ENCODE data around the gene MEAF6.

MEAF6 gene

DNA sequence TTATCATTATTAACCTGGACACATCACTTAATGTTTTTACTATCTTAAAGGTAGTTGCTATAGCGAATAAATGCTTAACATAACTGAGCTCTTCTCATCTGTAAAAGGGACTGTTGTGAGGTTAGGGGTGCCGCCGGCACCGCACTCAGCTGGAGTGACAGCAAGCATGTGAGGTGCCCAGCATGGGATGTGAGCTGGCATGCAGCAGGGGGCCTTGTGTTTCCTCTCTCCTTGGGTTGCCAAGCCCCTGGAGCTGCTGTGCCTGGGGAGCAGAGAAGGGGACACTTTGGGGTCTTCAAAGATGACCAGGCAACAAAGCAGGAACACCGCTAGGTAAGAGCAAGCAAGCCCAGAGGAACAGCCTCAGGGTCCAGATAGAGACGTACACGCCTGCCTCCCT is 42.3 kb downstream of the MEAF6 start:
- no peak for DNase-seq

DNA sequence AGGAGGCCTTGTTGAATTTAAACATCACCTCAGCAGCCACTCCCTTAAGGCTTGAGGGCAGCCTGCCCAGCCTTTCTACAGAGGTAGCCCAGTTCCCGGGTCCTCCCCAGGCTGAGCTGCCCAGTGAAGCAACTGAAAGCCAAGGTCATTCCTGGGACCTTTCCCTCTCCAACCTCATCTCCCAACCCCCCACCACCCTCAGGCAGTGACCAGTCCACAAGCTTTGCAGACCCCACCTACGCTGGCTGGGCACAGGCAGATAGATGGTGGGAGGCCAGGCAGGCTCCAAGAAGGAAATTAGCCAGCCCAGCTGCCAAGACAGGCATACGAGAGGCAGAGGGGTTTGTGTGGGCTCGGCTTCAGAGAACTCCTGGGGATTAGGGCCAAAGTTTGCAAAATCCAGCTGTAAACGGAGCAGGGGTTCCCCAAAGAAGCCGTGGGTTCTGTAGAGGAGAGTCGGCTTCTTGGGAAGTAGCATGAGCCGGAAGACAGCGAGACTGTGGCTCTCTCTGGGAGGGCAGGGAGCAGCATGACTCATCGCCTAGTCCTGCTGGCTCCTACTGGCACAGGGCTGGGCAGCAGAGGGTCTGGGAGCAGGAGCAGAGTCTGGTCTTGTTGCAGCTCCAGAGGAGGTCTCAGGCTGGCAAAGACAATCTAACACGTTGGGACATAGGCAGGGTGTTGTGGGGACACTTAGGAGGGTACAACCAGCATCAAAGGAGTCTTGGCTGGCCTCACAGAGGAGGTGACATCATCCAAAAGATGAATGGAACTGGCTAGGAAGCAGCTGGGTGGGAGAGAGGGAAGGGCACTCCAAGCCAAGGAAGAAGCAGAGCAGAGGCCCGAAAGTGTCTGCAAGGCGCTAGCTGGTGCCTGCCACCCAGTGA is 43.0 kb downstream of the MEAF6 start:
- DNase-seq, result peak; percentile 86 to 92

DNA sequence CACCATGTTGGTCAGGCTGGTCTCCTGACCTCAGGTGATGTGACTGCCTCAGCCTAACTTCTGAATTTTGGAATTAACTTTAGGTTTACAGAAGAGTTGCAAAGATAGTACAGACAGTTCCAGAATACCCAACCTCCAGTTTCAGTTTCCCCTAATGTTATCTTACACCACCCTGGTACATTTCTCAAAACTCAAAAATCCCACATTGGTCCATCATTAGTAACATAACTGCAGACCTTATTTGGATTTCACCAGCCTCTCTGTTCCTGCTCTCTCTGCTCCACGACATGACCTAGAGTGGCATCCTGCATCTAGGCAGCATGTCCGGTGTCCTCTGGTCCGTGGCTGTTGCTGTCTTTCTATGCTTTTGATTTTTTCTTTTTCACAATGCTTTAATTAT is 45.2 kb downstream of the MEAF6 start:
- DNase-seq, result no peak

DNA sequence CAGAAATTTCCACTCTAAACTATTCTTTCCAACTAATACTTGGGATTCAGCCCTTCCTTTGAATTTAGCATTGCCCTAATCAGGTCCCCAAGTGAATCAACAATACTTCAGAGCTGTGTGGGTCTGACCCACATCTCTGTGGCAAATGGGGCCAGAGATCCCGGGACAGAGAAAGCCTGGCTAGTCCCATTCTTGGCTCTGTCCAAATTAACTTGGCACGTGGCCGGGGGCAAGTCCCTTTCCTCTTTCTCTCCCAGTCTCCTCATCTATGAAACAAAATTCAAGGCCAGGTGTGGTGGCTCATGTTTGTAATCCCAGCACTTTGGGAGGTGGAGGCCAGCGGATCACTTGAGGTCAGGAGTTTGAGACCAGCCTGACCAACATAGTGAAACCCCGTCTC is 46.5 kb downstream of the MEAF6 start:
- DNase-seq, result no peak

DNA sequence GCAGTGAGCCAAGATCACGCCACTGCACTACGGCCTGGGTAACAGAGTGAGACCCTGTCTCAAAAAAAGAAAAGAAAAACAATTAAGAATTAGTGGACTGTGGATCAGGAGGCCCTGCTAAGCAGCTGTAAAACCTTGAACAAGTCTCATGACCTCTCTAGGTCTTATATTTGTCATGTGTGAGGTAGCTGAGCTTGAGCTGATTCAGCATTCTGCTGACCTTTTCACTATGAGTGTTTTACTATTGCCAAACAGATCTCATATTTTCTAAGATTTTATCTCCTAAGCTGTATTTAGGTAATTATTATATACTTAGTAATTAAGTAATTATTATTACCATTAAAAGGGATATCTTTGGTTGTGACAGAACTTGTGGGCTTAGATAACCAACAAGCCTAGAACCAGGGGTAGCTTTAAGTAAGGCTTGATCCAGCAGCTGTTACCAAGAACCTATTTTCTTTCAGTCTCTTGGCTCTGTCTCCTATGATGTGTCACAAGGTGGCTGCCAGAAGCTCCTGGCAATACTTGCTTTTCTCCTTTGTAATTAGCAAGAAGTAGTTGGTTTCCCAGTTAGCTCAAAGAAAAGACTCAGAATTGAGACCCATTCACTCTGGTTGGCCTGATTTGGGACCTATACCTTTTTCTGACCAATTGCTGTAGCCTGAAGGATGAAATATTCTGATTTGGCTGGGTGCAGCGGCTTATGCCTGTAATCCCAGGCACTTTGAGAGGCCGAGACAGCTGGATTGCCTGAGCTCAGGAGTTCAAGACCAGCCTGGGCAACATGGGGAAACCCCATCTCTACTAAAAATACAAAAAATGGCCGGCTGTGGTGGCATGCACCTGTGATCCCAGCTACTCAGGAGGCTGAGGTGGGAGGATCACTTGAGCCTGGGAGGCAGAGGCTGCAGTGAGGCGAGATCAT is 48.7 kb downstream of the MEAF6 start:
- DNase-seq, result peak; percentile 36 to 79

DNA sequence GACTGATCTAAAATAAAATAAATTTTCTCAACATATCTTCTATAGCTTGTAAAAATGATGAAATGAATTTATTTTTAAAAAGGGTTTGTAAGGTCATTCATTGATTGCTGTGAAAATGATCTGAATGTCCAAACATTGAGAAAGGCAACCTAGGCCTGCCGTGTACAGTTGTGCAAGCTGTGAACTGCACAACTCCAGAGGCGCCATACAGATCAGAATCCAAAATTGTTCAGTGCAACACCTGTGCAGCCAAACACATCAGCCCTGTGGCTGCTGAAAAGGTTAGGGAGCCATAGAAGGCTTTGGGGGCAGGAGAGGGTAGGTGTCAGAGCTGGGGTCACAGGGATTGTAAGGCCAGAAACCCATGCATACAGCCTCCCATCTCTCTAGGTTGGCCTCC is 50.1 kb downstream of the MEAF6 start:
- no peak for DNase-seq

DNA sequence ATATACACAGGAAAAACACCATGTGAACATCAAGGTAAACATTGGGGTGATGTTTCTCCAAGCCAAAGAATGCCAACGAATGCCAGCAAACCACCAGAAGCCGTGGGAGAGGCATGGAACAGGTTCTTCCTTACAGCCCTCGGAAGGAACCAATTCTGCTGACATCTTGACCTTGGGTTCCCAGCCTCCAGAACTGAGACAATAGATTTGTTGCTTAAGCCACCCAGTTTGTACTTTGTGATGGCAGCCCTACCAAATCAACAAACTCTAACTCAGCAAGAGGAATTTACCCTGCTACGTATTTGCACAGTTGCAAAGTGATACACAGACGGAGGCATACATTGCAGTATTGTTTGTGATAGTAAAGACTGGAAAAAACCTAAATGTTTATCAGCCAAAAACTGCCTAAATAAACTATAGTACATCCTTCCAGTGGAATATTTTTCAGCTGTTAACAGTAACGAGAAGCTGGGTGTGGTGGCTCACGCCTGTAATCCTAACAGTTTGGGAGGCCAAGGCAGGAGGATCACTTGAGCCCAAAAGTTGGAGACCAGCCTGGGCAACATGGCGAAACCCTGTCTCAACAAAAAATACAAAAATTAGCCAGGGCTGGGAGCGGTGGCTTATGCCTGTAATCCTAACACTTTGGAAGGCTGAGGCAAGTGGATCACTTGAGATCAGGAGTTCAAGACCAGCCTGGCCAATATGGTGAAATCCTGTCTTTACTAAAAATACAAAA is 52.7 kb downstream of the MEAF6 start:
- no peak for DNase-seq

DNA sequence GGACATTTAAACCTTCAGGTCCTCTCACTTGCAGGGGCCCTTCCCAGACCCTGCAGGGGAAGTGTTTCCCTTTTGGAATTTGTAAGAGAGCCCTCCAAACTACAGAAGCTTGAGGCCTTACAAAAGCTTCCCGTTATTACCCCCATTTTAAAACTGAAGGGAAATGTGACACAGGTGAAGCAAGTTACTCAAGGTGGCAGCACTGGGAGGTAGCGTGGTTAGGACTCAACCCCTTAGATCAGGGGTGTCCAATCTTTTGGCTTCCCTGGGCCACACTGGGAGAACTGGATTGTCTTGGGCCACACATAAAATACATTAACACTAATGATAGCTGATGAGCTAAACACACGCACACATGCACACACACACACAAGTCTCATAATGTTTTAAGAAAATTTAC is 56.0 kb downstream of the MEAF6 start:
- no peak for DNase-seq

DNA sequence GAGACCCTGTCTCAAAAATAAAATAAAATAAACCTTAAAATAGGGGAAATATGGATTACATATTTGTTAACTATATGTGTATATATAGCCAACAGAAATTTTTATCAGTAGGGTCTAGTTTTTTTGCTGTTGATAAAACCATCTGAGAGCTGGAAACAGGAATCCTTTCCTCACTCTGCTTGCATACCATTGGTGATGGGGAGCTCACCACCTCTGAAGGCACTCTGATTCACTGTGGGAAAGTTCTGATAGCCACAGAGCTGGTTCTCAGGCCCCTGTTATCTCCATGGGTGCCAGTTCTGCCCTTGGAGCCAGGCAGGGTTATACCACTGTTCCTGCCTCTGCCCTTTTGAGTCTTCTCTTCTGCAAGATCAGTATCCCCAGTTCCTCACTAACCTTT is 58.0 kb downstream of the MEAF6 start:
- no peak for DNase-seq

DNA sequence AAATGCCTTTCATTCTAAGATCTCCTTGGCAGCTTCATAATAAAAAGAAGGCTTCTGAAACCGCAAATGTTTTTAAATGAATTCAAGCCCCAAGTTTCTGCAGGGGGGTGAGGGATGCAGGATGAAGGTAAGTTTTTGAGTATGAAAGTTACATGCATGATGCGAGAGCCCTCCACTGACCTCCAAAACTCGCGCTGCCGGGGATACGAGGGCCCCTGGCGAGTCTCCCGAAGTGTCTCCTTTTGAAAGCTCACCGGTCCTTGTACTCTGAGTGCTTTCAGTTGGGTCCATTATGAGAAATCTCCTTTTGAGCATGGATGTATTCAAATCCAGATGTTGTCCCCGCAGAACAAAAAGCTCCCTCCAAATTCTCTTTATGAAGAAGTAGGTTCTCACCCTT is 59.0 kb downstream of the MEAF6 start:
- DNase-seq, result no peak

DNA sequence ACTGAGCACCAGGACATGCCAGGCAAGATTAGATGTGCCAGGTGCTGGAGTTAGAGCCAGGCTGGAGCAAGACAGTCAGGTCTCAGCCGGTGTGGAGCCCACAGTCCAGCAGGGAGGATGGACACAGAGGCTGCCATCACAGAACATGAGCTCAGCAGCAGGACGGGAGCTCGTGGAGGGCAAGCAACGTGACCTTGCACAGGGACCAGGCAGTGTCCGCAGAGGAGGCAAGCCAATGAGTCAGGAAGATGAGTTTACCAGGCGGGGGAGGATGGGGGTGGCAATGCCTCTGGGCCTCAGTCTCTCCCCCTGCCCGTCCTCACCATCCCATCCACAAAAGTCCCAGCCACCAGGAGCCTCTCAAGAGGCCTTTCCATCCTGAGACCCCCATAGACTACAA is 60.9 kb downstream of the MEAF6 start:
- DNase-seq, result no peak

DNA sequence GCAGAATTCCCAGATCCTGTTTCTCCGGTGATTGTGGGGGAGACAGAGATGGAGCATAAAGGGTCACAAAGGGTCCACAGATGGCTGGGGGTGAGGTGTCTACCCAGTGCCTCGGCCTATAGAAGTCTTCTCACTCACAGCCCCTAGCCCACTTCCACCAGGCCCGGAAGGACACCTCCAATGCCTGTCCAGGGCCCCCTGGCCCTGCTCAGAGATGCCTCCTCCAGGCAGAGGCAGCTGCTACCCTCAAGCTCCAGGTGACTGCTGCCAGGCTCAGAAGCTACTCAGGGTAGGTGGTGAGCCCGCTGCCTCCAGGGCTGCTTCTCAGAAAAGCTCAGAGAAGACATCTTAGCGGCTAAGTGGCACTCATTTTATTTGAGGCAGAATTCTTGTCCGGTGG is 62.1 kb downstream of the MEAF6 start:
- no peak for DNase-seq

DNA sequence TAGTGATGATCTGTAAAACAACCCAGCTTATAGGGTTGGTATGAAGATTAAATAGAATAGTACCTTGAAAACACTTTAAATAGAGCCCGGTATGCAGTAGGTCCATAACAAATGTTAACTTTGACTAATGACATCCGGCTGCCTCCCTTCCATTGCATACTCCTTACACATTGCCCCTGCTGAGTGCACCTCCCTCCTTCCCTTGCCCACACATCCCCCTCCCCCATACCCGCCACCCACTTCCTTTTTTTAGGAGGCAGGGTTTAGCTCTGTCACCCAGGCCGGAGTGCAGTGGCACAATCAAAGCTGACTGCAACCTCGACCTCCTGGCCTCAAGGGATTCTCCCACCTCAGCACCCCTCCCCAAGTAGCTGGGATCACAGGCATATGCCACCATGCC is 64.6 kb downstream of the MEAF6 start:
- no peak for DNase-seq

DNA sequence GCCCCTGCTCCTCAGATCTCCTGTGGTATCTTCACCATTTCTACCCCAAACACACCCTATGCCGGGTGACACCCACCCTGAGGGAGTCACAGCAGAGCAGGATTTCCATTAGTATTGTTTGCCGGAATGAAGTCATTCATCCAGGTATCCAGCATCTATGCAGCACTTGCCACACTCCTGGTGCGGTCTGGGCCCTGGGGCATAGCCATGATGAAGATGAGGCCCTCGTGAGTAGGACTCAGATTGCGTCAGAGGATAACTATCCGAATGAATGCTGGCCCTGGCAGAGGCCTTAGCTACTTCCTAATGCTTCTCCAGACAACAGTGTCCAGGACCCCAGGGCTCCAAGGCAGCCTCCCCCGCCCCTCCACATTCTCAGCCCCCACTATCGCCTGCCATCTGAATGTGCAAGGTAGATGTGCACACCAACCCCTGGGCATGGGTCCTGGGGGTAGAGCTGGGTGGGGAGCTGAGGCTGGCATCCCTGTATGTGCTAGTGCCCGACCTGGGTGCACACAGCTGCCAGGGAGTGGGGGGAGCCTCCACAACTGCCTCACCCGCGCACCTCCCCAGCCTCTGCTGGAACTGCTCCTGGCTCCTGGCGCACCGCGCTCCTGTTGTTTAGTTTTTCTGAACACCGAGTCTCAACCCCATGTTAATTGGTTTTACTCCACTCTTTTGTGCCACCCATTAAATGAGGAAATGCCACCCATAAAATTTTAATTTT is 65.7 kb downstream of the MEAF6 start:
- DNase-seq, result no peak

DNA sequence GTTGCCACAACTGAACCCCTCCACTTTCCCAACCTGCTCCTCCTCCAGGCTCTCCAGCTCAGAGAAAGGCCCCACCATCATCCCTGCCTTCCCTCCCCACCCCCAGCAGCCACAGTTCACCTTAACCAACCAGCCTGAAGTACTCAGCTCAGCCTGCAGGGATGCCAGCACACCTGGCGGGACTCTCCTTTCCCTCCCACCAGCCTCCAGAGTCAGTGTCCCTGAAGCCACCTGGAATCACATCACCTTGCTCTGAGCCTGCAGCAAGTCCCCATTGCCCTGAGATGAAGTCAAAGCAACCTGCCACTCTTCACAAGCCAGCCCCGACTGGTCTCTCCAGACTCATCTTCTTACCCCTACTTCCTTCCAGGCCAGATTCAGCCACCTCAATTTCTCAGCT is 66.4 kb downstream of the MEAF6 start:
- no peak for DNase-seq

DNA sequence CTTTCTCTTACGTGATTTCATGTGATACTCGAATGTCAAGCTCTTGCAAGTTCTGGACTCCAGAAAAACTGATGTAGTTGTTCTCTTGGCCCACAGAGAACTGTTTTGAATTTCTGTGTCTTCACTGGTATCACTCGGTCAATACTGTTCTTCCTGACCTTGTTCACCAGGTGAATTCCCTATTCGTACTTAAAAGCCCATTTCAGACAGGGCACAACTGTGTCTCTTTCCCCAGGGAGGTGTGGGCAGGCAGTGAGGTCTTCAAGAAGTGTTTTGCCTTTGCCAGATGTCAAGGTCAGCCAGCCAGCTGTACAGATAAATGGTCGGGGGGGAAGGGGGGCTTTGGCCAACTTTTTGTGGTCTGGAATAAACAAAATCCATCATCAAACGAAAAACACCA is 67.7 kb downstream of the MEAF6 start:
- no peak for DNase-seq

DNA sequence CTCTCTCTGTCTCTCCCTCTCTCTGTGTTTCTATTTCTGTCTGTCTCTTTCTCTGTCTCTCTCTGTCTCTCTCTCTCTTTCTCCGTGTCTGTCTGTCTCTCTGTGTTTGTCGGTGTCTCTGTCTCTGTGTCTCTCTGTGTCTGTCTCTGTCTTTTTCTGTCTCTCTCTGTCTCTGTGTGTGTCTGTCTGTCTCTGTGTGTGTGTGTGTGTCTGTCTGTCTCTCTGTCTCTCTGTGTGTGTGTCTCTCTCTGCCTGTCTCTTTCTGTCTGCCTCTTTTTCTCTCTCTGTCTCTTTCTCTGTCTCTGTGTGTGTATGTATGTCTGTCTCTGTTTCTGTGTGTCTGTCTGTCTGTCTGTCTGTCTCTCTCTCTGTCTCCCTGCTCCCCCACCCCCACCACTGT is 71.9 kb downstream of the MEAF6 start:
- no peak for DNase-seq
